ENCODE data around the gene NCOA6. TPM values are rescaled to one million over a fixed set of nuclear protein-coding genes. Genes with fewer than 3 reads are reported as not detected.

The NCOA6 gene
- total RNA-seq, 4 donors from 2014 or later: 20.9 to 37.6 (median 29.9) TPM

DNA sequence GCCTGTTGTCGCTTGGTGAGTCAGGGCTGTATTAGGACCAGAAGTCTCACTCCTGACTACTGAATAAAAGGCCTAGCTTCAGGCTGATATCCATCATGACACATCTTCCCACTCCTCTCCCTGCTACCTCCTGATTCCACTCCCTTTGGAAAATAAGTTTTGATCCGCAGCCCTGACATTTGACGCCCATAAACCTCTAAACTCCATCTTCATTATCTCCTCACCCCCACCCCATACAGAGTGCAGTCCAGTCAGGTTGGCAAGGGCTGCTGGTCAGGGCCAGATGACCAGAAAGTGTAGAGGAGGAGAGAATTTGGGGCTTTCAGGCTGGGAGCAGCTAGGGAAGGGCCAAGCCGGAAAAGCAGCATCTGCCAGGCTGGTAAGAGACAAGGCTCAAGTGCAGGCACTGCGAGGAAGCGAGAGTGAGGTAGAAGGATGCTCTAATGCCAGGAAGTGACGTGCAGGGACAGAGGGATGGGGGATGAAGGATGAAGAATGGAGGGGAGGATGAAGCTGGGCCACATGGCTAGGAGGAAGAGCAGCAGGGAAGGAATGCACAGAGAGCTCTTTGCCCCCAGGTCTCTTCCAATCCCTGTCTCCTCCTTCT lies 46.0 kb upstream of the NCOA6 start:
- no peak for TF ChIP-seq POLR2A (IDR thresholded peaks at IDR 0.05)
- TF ChIP-seq, protein P1, sequence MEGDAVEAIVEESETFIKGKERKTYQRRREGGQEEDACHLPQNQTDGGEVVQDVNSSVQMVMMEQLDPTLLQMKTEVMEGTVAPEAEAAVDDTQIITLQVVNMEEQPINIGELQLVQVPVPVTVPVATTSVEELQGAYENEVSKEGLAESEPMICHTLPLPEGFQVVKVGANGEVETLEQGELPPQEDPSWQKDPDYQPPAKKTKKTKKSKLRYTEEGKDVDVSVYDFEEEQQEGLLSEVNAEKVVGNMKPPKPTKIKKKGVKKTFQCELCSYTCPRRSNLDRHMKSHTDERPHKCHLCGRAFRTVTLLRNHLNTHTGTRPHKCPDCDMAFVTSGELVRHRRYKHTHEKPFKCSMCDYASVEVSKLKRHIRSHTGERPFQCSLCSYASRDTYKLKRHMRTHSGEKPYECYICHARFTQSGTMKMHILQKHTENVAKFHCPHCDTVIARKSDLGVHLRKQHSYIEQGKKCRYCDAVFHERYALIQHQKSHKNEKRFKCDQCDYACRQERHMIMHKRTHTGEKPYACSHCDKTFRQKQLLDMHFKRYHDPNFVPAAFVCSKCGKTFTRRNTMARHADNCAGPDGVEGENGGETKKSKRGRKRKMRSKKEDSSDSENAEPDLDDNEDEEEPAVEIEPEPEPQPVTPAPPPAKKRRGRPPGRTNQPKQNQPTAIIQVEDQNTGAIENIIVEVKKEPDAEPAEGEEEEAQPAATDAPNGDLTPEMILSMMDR (IDR thresholded peaks at IDR 0.05): peak in 1 of 3 donors; percentile 8
- no peak overlapping the region for H3K4me3 ChIP-seq (ENCODE audit: low read depth, poor library complexity, severe bottlenecking)
- no peak for DNase-seq (ENCODE audit: low spot score in 2 of 2)
- 94% methylated on average over 7 of the region's 7 CpGs for WGBS, 2 donors
- intact Hi-C loops (cut with DNase I; ENCODE audit: low total_unique reads): no loop called here

DNA sequence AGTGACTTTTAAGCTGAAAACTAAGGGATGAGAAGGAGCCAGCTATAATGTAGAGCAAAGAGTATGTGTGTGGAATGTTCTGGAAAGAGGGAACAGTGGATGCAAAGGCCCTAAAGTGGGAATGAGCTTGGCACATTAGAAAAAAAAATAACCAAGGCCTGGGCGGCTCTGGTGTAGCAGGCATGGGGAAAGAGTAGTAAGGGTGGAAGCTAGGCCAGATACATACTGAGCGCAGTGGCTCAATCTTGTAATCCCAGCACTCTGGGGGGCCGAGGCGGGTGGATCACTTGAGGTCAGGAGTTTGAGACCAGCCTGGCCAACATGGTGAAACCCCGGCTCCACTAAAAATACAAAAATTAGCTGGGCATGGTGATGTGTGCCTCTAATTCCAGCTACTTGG lies 38.8 kb upstream of the NCOA6 start:
- no peak overlapping the region for H3K4me3 ChIP-seq (ENCODE audit: low read depth, poor library complexity, severe bottlenecking)
- no peak for TF ChIP-seq POLR2A (IDR thresholded peaks at IDR 0.05)
- TF ChIP-seq, protein P1 (IDR thresholded peaks at IDR 0.05): no peak
- 95 to 96% methylated on average over 5 of the region's 5 CpGs for WGBS, 2 donors
- DNase-seq (ENCODE audit: low spot score in 2 of 2): no peak
- intact Hi-C loops (cut with DNase I; ENCODE audit: low total_unique reads): no loop called here

DNA sequence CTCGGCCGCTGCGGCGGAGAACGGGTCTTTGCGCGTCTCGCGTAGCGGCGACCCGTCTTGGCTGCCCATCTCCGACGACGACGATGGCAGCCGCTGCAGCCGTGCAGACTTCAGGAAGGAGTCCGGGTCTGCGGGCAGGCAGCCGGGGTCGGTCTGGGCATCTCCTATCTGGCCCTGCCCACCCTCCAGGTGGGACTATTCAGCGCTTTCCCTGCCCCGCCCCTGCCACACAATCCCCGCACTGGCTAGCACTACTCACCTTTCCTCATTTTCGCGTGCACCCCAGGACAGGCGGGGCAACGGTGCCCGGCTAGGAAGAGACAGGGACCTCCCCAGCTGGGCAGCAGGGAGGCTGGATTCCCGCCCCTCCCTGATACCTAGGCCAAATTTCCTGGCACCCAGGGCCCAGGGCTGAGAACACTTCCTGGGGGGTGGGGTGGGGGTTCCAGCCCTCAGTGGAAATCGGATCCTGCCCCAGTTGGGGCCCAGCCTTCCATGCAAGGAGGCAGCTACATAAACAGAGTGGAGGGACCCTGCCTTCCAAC lies 38.0 kb upstream of the NCOA6 start:
- 82 to 86% methylated on average over 32 of the region's 32 CpGs for WGBS, 2 donors
- TF ChIP-seq, protein P1 (IDR thresholded peaks at IDR 0.05): no peak
- TF ChIP-seq POLR2A (IDR thresholded peaks at IDR 0.05): no peak
- intact Hi-C loops (cut with DNase I; ENCODE audit: low total_unique reads): no loop called here
- DNase-seq (ENCODE audit: low spot score in 2 of 2): no peak
- H3K4me3 ChIP-seq (ENCODE audit: low read depth, poor library complexity, severe bottlenecking): no peak overlapping the region

DNA sequence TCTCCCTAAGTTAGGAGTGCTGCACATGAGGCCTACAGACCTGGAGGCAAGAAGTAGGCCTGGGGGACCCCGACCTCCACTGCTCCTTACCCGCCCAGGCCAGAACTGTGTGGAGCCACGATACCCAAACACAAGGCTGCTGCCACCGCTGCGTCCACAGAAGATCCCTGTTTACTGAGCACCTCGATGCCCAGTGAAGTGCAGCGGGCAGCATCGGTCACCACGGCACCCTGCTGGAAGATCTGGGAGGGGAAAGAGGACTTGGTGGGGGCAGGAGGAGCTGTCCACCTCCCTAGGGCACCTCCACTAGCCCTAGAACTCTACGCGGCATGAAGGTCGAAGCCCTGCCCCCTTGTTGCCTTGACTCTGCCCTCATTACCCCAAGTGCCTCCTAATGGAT lies 37.3 kb upstream of the NCOA6 start:
- TF ChIP-seq POLR2A (IDR thresholded peaks at IDR 0.05): no peak
- TF ChIP-seq, protein P1 (IDR thresholded peaks at IDR 0.05): no peak
- WGBS, 2 donors: 91 to 93% methylated on average over 12 of the region's 12 CpGs
- DNase-seq (ENCODE audit: low spot score in 2 of 2): no peak
- intact Hi-C loops (cut with DNase I; ENCODE audit: low total_unique reads): no loop called here
- H3K4me3 ChIP-seq (ENCODE audit: low read depth, poor library complexity, severe bottlenecking): no peak overlapping the region

- DNase-seq (ENCODE audit: low spot score in 2 of 2): no peak
- 84% methylated on average over 7 of the region's 7 CpGs for WGBS, 2 donors
These were observed 36.1 kb upstream of the NCOA6 start for GRCh38 chr20:34861386-34862084.

More at GRCh38 chr20:34861386-34862084, 36.1 kb upstream of the NCOA6 start:
- intact Hi-C loops (cut with DNase I; ENCODE audit: low total_unique reads): no loop called here
- no peak overlapping the region for H3K4me3 ChIP-seq (ENCODE audit: low read depth, poor library complexity, severe bottlenecking)
- TF ChIP-seq POLR2A (IDR thresholded peaks at IDR 0.05): no peak
- TF ChIP-seq, protein P1 (IDR thresholded peaks at IDR 0.05): no peak
